ENCODE data around the gene ZNF672.
"Not testable (repeated sequence)": the region's sequence is repeated elsewhere in the genome, so short reads cannot be mapped to it uniquely, and the experiment has no call there.

ZNF672 gene

GRCh38 chr1:248857201-248857600 lies 19.2 kb downstream of the ZNF672 start:
- no peak for DNase-seq

GRCh38 chr1:248857749-248858095 lies 19.7 kb downstream of the ZNF672 start:
- no peak for DNase-seq

DNA sequence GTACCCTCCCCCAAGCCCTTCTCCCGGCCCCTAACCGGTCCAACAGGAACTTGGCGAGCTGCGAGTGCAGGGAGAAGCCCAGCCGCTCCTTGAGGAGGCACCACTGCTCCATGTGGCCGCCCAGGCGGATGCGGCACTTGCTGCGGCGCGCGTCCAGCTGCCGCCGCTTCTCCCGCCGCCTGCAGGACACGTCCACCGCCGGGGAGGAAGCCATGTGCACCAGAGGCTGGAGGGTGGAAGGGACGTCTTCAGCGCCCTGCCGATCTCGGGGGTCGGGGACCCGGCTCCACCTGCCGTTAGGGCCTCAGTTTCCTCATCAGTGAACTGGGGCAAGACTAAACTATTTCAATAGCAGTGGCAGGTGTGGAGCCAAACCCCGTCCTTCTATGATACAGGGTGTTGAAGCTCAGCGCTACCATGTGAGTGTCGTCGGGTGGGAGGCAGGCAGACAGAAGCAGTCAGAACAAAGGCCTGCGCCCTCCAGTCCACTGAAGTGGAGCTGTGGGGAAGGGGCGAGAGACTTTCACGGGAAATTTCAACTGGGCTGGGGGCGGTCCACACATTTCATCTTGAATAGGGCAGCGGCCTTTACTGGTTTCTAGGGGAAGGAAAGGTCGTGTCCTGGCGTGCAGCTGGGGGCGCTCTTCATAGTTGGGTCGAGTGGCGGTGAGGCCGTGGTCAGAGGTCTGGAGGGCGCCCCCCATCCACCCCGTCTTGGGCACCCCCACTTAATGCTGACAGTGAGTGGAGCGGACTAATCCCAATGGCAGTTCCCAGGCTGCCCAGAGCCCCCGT lies 20.3 kb downstream of the ZNF672 start:
- DNase-seq: peak in 1 of 2 donors; percentile 32

- DNase-seq: peak; percentile 97 to 99
Observed at GRCh38 chr1:248858891-248859889, 21.2 kb downstream of the ZNF672 start, which contains the start of gene ZNF692. Gene ZNF692 (minus strand): TSS chr1:248859085. CDS start chr1:248858309, 776 bp downstream.

GRCh38 chr1:248860007-248860406 lies 22.0 kb downstream of the ZNF672 start:
- no peak for DNase-seq

DNA sequence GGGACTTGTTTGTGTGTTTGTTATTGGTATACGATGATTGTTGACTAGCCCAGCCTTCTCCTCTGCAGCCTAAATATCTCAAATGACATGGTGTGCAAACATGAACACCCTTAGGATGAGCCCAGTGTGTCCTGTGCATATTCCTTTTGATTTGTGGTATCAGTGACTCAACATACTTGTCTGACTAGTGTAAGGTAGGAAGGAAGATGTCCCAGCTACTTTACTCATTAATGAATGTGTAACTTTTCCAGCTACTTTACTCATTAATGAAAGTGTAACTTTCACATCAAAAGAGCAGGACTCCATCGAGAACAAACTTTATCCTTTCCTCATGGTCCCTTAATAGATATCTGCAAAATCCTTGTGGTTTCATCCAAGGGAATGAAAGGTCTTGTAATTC lies 23.6 kb downstream of the ZNF672 start:
- no peak for DNase-seq

DNA sequence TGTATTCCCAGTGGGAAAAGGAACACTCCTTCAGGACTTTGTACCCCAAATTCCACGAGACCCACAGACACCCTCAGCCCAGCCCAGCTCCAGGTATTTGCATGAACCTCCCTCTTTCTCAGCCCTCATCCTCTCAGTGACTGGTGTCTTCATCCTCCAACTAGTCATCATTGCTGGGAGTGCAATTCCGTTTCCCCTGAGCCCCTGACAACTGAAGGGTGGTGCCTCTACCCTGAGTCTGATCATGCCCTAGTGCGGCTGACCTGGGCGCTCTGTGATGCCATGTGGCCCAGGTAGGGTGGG lies 24.6 kb downstream of the ZNF672 start:
- no peak for DNase-seq

DNA sequence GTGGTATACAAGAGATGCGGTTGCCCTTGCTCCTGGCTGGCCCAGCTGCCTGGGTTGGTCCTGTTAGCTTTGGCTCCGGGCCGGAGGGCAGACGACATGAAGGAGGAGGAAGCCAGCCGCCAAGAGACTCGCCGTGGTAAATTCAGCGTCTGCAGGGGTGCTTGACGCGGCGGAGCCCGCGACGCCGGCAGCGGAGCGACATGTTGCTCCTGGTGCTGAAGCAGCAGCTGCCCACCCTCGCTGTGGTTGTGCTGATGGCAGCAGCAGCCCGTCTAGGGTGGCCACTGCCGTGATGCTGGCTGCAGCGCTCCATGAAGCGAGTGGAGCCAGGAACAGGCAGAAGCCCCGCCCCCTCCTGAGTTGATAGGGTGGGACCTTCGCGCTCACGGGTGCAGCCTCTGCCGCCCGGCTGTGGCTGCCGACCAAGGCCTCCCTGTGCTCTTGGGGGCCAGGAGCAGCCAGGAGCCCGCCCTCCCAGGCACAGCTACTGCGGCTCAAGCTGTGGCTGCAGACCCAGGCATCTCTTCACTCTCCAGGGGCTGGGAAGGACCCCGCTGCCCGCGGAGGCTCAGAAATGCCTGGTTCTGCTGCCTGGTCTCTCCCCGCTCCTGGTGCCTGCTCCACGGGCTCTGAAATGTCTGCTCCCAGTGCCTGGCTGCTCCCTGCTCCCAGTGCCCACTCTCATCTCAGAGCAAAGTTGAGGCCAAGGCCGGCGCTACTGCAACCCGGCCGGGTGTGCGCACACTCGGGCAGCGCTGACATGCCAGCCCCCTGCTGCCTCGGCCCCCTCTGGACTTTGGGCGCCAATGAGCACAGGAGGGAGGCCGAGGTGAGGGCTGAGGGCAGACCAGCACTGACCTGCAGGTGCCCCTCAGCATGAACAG lies 25.2 kb downstream of the ZNF672 start:
- DNase-seq: peak; percentile 79 to 84

GRCh38 chr1:248871837-248872401 lies 33.9 kb downstream of the ZNF672 start:
- DNase-seq: no peak

DNA sequence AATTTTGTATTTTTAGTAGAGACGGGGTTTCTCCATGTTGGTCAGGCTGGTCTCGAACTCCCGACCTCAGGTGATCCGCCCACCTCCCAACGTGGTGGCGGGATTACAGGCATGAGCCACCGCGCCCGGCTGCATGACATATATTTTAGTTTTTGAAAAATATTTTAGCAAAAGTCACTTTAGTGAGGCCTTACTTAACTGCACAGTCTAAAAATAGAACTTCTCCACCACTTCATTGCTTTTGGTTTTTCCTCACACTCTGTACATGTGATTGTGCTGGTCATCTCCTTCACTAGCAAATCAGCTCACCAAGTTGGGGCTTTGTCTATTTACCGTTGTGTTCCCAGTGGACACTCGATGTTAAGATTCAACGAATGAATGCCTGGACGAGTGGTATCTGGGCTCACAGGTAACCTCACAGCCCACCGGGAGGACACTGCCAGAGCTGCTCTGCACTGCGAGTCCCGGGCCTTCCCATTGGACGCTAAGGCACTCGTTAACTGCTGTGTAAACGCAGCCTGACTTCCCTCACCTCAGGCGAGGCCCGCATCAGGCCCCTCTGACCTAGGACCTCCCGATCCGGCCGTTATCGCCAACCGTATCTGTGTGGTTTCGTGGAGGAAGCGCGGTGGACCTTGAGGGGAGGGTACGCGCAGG lies 34.9 kb downstream of the ZNF672 start:
- peak in 1 of 2 donors; percentile 47 for DNase-seq

DNA sequence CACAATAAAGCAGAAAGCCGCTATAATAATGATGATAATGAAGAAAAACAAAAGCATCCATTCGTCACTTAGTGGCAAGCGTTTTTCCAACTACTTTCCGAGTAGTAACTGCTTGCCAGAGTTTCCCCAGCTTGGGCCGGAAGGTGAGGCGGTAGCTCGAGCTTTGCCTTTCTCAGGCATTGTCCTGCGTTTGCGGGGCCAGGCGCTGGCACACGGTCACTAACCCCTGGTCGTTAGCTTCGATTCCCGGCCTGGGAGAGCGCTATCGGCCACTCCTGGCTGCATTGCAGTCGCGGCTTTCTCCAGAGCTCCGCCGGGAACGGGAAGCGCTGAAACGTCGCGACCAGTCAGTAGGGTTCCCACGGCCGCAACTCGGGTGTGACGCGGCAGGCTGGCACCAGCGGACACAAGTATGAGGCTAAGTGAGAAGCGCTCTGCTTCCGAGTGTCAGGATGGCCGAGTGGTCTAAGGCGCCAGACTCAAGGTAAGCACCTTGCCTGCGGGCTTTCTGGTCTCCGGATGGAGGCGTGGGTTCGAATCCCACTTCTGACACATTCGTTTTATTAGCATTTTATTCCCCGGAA lies 35.5 kb downstream of the ZNF672 start:
- peak; percentile 94 to 96 for DNase-seq

- DNase-seq: peak; percentile 88 to 93
Observed at GRCh38 chr1:248873993-248874533, 36.0 kb downstream of the ZNF672 start.

GRCh38 chr1:248881261-248881660 lies 43.2 kb downstream of the ZNF672 start:
- no peak for DNase-seq

- DNase-seq: not testable (repeated sequence)
Observed at GRCh38 chr1:248882427-248882826, 44.4 kb downstream of the ZNF672 start.

DNA sequence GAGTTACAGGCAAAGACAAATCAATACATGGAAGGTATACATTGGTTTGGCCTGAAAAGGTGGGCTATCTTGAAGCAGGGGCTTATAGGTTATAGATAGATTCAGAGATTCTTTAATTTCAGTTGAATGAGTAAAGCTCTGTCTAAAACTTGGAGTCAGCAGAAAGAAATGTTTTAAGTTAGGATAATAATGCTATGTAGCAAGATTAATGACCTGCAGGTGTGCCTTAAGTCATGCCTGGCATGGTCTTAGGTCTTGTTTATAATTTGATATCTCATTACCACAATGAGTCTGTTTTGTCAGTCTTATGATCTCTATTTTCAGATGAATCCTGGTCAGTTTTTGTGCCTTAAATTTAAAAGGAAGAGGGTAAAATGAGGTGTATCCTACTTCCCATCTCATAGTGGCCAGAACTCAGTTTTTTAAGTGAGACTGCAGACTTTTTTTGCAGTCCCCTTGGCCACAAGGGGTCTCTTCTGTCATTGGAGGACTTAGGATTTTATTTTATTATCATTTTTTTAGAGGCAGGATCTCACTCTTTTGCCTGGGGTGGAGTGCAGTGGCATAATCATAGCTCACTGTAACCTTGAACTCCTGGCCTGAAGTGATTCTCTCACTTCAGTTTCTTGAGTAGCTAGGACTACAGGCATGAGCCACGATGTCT lies 46.7 kb downstream of the ZNF672 start:
- DNase-seq: no peak

DNA sequence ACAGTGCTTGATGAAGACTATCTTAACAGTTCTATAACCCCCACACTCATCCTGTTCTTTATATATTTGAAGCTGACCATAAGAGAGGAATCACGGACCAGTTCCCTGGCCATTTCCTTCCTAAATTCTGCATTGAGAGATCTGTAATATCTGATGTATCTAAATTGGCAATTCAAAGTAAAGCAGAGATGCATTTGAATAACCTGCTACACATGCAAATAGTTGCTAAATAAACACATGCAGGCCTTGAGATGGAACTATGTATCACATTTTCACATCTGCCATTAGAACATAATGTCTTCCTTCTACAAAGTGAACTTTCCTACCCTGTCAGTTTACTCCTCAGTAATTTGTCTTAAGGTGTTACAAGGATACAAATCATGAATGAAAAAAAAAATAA lies 47.6 kb downstream of the ZNF672 start:
- DNase-seq: no peak

DNA sequence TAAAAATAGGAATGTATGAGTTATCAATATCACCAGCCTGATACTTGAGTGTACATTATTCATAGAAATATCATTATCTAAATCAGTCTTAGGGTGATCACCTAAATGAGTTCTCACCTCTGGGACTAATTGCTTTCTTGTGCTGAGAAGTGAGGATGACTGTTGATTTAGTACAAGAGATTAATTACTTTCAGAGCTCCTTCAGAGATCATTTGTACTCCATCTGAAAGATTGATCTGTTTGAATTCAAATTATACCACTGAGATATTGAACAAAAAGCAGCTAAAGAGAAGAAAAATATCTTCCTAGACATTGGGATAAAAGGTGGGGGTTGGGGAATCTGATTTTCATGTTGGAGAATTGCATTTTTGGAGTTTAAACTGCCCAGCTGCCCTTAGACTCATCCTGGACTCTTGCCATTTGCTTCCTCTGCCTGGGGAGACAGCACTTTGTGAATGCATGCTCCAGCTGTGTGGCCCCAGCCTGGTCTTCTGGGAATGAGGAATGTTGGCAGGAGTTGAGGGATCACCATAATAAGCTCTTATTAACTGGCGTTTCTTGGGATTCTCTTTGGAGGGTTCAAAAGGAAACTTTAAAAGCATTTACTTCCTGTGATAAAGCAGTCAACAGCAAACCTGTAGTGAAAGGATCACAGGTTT lies 48.3 kb downstream of the ZNF672 start:
- no peak for DNase-seq

DNA sequence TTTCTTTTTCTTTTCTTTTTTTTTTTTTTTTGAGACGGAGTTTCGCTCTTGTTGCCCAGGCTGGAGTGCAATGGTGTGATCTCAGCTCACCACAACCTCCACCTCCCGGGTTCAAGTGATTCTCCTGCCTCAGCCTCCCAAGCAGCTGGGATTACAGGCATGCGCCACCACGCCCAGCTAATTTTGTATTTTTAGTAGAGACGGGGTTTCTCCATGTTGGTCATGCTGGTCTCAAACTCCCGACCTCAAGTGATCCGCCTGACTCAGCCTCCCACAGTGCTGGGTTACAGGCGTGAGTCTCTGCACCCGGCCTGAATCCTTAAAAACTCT lies 51.9 kb downstream of the ZNF672 start:
- not testable (repeated sequence) for DNase-seq

DNA sequence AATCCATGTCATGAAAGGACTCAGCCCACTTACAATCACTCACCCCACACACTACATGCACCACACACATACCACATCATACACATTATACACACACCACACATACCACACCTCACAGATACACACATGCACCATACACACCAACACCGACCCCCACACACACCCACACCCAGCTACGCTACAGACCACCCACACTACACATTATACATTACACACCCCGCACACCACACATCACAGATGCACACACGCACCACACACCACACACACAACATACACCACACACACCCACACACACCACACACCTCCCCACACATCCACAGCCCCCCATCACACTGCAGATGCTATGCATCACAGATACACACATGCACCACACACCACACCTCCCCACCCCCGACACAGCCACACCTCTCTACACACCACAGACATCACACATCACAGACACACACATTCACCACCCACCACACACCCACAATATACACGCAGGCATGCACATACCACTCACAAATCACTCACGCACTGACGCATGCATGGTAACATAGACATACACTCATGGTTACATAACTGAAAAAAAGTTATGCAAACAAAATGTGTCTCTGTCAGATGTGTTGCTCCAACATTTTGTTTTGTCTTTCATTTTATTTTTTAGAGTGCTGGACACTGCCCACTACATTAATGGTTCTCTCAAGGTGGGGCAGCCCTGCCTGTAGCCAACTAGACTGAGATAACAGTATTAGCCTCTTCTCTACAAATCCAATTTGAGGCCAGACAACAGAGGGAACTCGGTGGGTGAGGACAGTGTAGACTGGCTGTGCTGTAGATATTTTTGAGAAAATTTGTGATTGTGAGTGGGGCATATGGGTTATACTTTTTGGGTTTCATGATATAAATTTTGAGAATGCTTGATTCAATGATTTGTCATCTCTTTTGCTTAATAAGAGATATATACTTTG lies 52.8 kb downstream of the ZNF672 start:
- no peak for DNase-seq

All from CD4-positive, alpha-beta T cell treated with Interleukin-4 for 1 hour (primary cell).